ENCODE results near the gene PIK3R5.

GRCh38 chr17:8965394-8966168 lies at the start of gene PIK3R5:
- no peak for TF ChIP-seq CTCF (IDR thresholded peaks at IDR 0.05; ENCODE audit: poor library complexity, severe bottlenecking)
- TF ChIP-seq RAD21 (conservative IDR thresholded peaks at IDR 0.05) = no peak
- TF ChIP-seq POLR2AphosphoS5 (IDR thresholded peaks at IDR 0.05) = no peak
- TF ChIP-seq EZH2 (IDR thresholded peaks at IDR 0.05; ENCODE audit: borderline replicate concordance, insufficient read depth, low read length, poor library complexity, severe bottlenecking) = no peak
- TF ChIP-seq EP300 (conservative IDR thresholded peaks at IDR 0.05; ENCODE audit: poor library complexity, severe bottlenecking) = no peak
- TF ChIP-seq TAF1 (IDR thresholded peaks at IDR 0.05; ENCODE audit: low read depth) = no peak
- TF ChIP-seq REST (IDR thresholded peaks at IDR 0.05; ENCODE audit: borderline replicate concordance) = no peak
- TF ChIP-seq MXI1 (conservative IDR thresholded peaks at IDR 0.05; ENCODE audit: poor library complexity, severe bottlenecking) = no peak

Data from neural cell (in vitro differentiated cells).